Keratinocyte (primary cell): Measurements from ENCODE around the gene SPATA13. TPM values are rescaled to one million over a fixed set of nuclear protein-coding genes. Genes with fewer than 3 reads are reported as not detected.
"Not testable (repeated sequence)": the region's sequence is repeated elsewhere in the genome, so short reads cannot be mapped to it uniquely, and the experiment has no call there.

Experiments used
- DNase-seq: peaks from one replicate; pipeline ENCODE4 v3.0.0-alpha.2; 2011; ENCODE audit warnings: low read depth, missing footprints, low spot score
- FAIRE-seq: peaks from 2 replicates; lab custom pipeline; 2011; peaks lifted over from hg19 to GRCh38; lab: Jason Lieb, UNC
- H2AFZ ChIP-seq: 2 replicates; pipeline ENCODE4 v1.6.0; 2012; ENCODE audit warnings: low read length, control low read depth, inconsistent platforms; ENCODE audit not compliant: control insufficient read depth
- H3K27ac ChIP-seq: 2 replicates; pipeline ENCODE4 v1.5.1; 2011; ENCODE audit warnings: low read length; ENCODE audit not compliant: control insufficient read depth, insufficient read depth
- H3K27me3 ChIP-seq: 3 replicates; pipeline ENCODE4 v1.6.0; 2011; ENCODE audit warnings: low read length; ENCODE audit not compliant: control insufficient read depth, insufficient read depth; ENCODE audit errors: extremely low read depth
- H3K36me3 ChIP-seq, 2 experiments: 2 replicates in 1 of 2; 3 replicates in 1 of 2; pipeline ENCODE4 v1.5.1; 2011; ENCODE audit warnings: low read length in 2 of 2, mild to moderate bottlenecking in 1 of 2; ENCODE audit not compliant: control insufficient read depth in 2 of 2, insufficient read depth in 2 of 2; ENCODE audit errors: extremely low read depth in 1 of 2
- H3K4me1 ChIP-seq: 3 replicates; pipeline ENCODE4 v1.5.1; 2011; ENCODE audit warnings: low read length; ENCODE audit not compliant: control insufficient read depth, insufficient read depth; ENCODE audit errors: extremely low read depth
- H3K4me2 ChIP-seq: 3 replicates; pipeline ENCODE4 v1.6.0; 2011; ENCODE audit warnings: low read depth, low read length; ENCODE audit not compliant: control insufficient read depth, insufficient read depth; ENCODE audit errors: extremely low read depth
- H3K4me3 ChIP-seq, 3 experiments: fragments of 200-600 bp in 1 of 3; sonication (generic) in 1 of 3; 2 replicates in 2 of 3; 3 replicates in 1 of 3; pipeline ENCODE4 v1.5.1; 2011 to 2016; ENCODE audit warnings: low read length in 3 of 3, mild to moderate bottlenecking in 3 of 3, control low read depth in 2 of 3, inconsistent platforms in 1 of 3, low read depth in 1 of 3, mixed read lengths in 1 of 3, mixed run types in 1 of 3, moderate library complexity in 1 of 3; ENCODE audit not compliant: control insufficient read depth in 2 of 3, insufficient read depth in 2 of 3; ENCODE audit errors: extremely low read depth in 1 of 3
- H3K79me2 ChIP-seq: 2 replicates; pipeline ENCODE4 v1.6.0; 2012; ENCODE audit warnings: low read length; ENCODE audit not compliant: control insufficient read depth, insufficient read depth
- H3K9ac ChIP-seq: 3 replicates; pipeline ENCODE4 v1.6.0; 2011; ENCODE audit warnings: low read length; ENCODE audit not compliant: control insufficient read depth, insufficient read depth; ENCODE audit errors: extremely low read depth
- H3K9me1 ChIP-seq: 3 replicates; pipeline ENCODE4 v1.6.0; 2011; ENCODE audit warnings: low read length; ENCODE audit not compliant: control insufficient read depth, insufficient read depth; ENCODE audit errors: extremely low read depth
- H3K9me3 ChIP-seq: 2 replicates; pipeline ENCODE4 v1.5.1; 2012; ENCODE audit warnings: low read depth, low read length; ENCODE audit not compliant: control insufficient read depth
- H4K20me1 ChIP-seq: 3 replicates; pipeline ENCODE4 v1.6.0; 2011; ENCODE audit warnings: low read length; ENCODE audit not compliant: control insufficient read depth, insufficient read depth; ENCODE audit errors: extremely low read depth
- CTCF ChIP-seq, 3 experiments: IDR thresholded peaks in 1 of 3; conservative IDR thresholded peaks in 1 of 3; optimal IDR thresholded peaks in 1 of 3; 2 replicates in 2 of 3; 3 replicates in 1 of 3; pipeline versions ENCODE3 to v1.5.1; 2011; ENCODE audit warnings: low read length in 3 of 3, mild to moderate bottlenecking in 3 of 3, moderate library complexity in 2 of 3, control low read depth in 1 of 3, inconsistent platforms in 1 of 3; ENCODE audit not compliant: insufficient read depth in 2 of 3; ENCODE audit errors: extremely low read depth in 1 of 3
- EZH2 ChIP-seq: IDR thresholded peaks from one replicate; pipeline ENCODE4 v1.6.1; 2012; ENCODE audit warnings: inconsistent platforms, mild to moderate bottlenecking, low read length, moderate library complexity
- dilution Hi-C: fragments of 300-500 bp; cut with MboI; formaldehyde crosslinking; loops from one replicate; pipeline ENCODE4 v1.7.0; 2020; ENCODE audit warnings: low sequenced_read_pairs; ENCODE audit not compliant: extremely low pct_ligation_motif_present
- polyA plus RNA-seq, 5 experiments: library from polyadenylated mRNA; depleted of rRNA in 3 of 5; stranded (reverse) in 3 of 5; stranded (forward) in 1 of 5; unstranded in 1 of 5; fragments of >200 nt; gene quantifications; 1 replicate in 1 of 5; 2 replicates in 3 of 5; 3 replicates in 1 of 5; pipeline versions ENCODE4 v1.2.1 to v1.2.3, GENCODE V29; 2011 to 2012; ENCODE audit warnings: missing spikeins in 2 of 5, low read depth in 1 of 5, low replicate concordance in 1 of 5

Gene SPATA13
- polyA plus RNA-seq, 1 donor (not counting 4 experiments of a cell fraction or from before 2014, with no cell fraction given), result 1.2 TPM

GRCh38 chr13:24216176-24216575 lies 55.7 kb downstream of the SPATA13 start:
- H3K9me3 ChIP-seq, result no peaks in the 10 kb centered on the region
- no peaks in the 10 kb centered on the region for H3K27me3 ChIP-seq
- no peaks in the 10 kb centered on the region for H3K79me2 ChIP-seq
- no peaks in the 10 kb centered on the region for H3K9me1 ChIP-seq
- FAIRE-seq, result no peak
- no peaks in the 10 kb centered on the region for H3K36me3 ChIP-seq
- H3K9ac ChIP-seq, result no peak overlapping the region
- no peak overlapping the region for H3K4me2 ChIP-seq
- DNase-seq, result no peak
- H3K27ac ChIP-seq, result no peak overlapping the region
- no peak overlapping the region for H2AFZ ChIP-seq
- H3K4me1 ChIP-seq, result peaks cover 4% of the 10 kb centered on the region
- no peak for TF ChIP-seq CTCF (optimal IDR thresholded peaks at IDR 0.05 in 1 of 3, IDR thresholded peaks at IDR 0.05 in 1 of 3, conservative IDR thresholded peaks at IDR 0.05 in 1 of 3; ENCODE audit: extremely low read depth in 1 of 3, insufficient read depth in 2 of 3, low read length in 3 of 3)
- TF ChIP-seq EZH2, result no peak
- no peak overlapping the region for H3K4me3 ChIP-seq
- H4K20me1 ChIP-seq, result no peaks in the 10 kb centered on the region
- dilution Hi-C loops, result loop anchor here (10.0 to 25.0 kb wide), 2 partner anchors 179 to 301 kb away; no protein-coding TSS in a partner anchor

DNA sequence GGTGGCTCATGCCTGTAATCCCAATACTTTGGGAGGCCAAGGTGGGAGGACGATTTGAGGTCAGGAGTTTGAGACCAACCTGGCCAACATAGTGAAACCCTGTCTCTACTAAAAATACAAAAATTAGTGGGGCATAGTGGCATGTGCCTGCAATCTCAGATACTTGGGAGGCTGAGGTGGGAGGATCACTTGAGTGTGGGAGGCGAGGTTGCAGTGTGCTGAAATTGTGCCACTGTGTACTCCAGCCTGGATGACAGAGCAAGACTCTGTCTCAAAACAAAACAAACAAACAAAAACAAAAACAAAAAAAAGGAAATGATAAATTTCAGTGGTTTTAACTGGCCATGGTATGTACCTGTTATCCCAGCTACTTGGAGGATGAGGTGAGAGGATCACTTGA lies 56.3 kb downstream of the SPATA13 start:
- not testable (repeated sequence) for H3K27ac ChIP-seq, H3K36me3 ChIP-seq, FAIRE-seq, H3K4me1 ChIP-seq, H3K27me3 ChIP-seq, DNase-seq, H2AFZ ChIP-seq, H4K20me1 ChIP-seq, H3K79me2 ChIP-seq, H3K9ac ChIP-seq, H3K9me3 ChIP-seq, H3K4me3 ChIP-seq, H3K9me1 ChIP-seq, H3K4me2 ChIP-seq
- dilution Hi-C loops, result loop anchor here (10.0 to 25.0 kb wide), 2 partner anchors 179 to 302 kb away; no protein-coding TSS in a partner anchor
